Measurements from ENCODE around the gene KIAA1671.

The KIAA1671 gene

DNA sequence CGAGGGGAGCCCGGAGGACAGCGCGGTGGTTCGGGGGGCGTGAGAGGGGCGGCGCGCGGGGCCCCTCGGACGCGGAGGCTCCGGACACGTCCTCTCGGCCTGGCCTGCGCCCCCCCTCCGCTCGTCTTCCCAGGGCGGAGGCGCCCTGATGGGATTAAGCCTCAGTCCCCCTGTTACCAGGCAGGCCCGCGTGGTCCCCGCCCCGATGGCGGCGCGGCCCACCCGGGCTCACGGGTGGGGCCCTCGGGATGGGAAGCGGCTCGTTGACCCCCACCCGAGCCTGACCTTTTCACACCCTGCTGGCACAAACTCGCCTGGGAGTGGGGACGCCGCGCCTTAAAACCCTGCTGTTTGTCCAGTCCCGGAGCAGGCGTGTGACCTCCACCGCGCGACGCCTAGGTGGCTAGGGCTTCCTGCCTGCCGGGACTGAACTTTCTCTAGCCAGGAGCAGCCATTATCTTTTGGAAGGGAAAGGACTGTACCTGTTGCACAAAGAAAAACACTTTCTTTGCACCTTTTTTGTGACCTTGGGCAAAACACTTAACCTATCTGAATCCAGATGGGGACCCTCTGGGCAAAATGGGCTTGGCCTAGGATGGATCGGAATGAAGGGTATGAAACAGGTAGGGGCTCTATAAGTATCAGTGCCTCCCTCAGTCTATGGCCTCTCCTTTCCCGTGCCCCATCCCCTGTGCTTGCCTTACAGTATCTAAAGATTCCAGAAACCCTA is 1.0 kb downstream of the KIAA1671 start:
- peak in 1 of 2 experiments; percentile 24 for DNase-seq

- DNase-seq = no peak
Measured at GRCh38 chr22:24954114-24954463, 1.6 kb downstream of the KIAA1671 start.

DNA sequence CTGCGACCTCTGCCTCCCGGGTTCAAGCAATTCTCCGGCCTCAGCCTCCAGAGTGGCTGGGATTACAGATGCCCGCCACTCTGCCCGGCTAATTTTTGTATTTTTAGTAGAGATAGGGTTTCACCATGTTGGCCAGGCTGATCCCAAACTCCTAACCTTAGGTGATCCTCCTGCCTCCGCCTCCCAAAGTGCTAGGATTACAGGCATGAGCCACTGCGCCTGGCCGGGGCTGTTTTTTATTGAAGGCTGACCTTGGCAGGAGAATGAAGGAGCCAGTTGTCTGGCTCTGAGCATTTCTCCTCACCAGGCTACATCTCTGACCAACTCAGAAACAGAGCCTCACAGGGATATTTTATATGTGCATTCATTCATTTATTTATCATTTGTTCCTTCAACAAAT is 2.3 kb downstream of the KIAA1671 start:
- DNase-seq = no peak

DNA sequence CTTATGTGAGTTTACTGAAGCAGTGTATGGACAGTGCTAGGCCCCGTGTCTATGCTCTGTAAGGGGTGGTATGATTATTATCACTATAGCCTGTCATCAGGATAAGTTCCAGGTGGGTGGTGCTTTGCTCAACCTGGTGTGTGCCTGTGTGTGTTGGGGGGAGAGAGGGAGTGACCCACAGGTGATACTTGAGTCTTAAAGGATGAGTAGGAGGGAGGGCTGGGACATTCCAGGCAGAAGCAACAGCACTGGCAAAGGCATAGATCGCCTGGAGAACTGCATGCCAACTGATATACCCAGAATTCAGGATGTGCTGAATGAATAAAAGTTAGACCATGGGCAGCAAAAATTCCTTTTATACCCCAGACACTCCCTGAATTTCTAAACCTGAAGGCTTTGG is 4.5 kb downstream of the KIAA1671 start:
- DNase-seq = no peak

GRCh38 chr22:24961217-24961844 is 8.8 kb downstream of the KIAA1671 start:
- DNase-seq = no peak

GRCh38 chr22:24962094-24962493 is 9.6 kb downstream of the KIAA1671 start:
- DNase-seq = no peak

- DNase-seq = no peak
Measured at GRCh38 chr22:24962835-24963234, 10.3 kb downstream of the KIAA1671 start.

GRCh38 chr22:24964441-24964840 is 11.9 kb downstream of the KIAA1671 start:
- no peak for DNase-seq

DNA sequence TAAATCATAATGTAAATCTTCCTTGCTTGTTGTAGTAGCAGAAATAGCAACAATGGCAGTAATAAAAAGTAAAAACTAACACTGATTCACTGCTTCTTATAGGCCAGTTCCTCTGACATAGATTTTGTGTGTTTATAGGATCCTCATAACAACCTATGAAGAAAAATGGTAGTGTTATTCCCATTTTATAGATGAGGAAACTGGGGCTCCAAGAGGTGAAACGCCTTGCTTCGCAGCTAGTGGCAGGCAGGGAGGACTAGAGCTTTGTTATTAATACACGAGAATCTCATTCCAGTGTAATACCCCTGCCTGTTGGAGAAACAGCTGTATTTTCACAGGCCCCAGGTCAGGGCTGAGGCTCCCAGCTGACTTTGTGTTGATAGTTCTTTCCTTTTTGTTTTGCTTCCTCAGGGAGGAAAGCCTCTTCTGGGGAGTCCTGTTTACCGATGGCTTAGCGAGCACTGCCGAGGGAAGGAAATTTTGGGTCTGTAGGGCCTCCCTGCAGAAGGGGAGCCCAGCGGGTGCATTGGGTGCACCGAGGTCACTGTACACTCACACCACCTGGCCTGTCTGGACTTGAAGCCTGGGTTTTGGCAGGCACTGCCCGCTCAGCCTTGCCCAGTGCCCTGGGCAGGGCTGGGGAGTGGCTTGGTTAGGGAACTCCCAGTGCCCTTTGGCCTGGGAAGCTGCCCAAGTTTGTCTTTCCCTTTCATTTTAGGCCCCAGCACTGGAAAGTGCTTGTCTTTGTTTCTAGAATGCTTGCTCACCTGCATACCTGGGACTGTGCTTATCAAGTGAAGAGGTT is 13.5 kb downstream of the KIAA1671 start:
- DNase-seq = no peak

DNA sequence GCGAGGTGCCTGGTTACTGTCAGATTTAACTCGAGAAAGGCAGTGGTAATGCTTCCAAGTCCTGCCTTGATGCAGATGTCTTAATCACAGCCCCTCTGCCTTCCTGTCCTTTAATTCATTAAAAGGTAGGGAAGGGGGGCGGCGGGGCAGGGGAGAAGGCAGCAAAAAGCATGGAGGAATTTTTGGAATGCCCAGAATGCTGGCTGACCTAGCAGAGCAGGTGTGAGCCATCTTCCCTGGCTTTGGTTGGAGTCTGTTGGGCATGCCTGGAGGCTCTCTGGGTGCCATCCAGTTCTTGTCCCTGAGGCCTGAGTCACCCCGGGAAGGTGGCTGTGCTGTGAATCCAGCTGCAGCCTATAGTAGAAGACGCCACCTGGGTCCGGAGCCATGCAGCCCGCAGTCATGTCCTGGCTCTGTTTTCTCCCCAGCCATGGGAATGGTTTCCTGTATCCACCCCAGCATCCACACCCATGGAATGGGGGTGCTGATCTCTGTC is 15.6 kb downstream of the KIAA1671 start:
- no peak for DNase-seq

DNA sequence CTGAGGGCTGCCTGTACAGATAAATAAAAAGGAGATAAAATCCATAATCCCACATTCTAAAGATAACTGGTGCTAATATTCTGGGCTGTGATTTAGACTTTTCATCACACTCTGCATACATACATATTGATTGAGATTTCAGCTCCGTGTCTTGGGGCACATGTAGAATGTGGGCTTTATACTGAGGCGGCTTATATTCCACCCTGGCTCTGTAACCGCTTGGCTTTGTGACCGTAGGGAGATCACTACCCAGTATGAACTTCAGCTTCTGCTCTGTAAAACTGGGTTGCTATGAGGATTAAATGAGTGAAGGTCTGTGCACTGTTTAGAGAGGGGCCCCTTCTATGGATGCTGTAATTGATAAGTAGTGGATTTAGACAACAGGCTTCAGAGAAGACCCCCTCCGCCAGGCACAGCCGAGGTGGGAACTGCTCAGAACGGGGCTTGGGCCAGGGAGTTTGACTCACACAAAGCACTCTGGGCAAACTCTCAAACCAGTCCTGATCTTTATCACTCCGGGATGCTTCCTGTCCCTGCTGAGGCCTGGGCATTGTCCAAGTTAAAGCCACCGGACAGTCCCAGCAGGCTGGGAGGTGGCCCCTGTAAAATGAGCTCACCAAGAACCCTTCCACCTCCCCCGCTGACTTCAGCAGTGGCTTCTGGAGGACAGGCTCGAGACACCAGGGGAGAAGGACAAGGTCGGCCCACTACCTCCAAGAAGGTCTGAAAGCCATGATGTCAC is 17.2 kb downstream of the KIAA1671 start:
- no peak for DNase-seq

- DNase-seq = no peak
Measured at GRCh38 chr22:24972369-24972768, 19.9 kb downstream of the KIAA1671 start.

DNA sequence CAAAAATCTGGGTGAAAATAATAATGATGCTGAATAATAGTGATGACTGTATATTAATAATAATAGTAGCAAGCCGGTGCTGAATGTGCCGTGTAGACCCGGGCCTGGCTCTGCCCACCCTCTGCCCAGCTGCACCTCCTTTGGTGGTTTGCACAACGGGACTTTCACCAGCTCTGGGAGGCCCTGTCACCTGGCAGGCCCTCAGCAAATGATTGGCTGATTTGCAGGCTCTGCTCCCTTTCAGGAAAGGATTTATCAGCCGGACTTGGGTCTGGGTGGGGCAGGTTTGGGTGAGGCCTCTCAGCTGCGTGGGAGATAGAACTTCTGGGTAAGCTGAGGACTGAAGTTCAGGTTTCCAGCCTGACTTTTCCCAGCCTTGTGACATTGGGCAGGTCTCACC is 21.4 kb downstream of the KIAA1671 start:
- DNase-seq = no peak

GRCh38 chr22:24975125-24975640 is 22.7 kb downstream of the KIAA1671 start:
- DNase-seq = no peak

- DNase-seq = no peak
Measured at GRCh38 chr22:24975813-24976341, 23.4 kb downstream of the KIAA1671 start.

DNA sequence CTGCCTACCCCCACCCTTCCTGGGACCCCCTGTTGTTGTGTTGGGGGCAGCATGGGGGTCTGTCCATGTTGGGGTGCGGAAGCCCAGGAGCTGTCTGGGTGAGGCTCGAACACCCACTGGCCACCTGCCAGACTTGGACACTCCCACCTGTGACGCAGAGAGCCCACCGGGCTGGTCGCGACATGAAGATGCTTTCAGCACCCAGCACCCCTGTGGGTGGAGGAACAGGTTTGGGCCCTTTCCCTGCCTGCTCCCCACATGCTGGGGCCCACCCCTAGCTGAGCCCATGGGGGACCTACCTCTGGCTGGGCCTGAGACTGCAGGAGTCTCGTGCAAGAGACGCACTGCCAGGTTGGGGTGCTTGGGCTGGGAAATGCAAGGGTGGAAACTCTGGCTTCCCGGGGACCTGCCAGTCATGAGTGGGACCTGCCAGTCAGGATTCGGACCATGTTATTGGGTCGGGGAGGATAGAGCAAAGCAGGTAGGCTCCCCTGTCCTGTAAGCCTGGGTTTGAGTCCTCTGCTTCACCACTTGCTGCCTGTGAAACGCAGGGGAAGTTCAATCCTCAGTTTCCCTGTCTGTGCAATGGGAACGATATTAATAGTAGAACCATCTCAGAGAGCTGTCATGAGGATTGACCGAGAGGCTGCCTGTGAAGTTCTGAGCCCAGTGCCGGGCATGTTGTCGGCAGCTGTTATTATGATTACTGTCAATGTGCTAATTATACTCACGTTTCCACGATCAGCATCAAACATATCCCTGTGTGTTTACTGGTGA is 24.1 kb downstream of the KIAA1671 start:
- DNase-seq = no peak

GRCh38 chr22:24977370-24978221 is 25.1 kb downstream of the KIAA1671 start:
- DNase-seq = no peak

GRCh38 chr22:24978308-24978707 is 25.8 kb downstream of the KIAA1671 start:
- DNase-seq = no peak

GRCh38 chr22:24981066-24981465 is 28.6 kb downstream of the KIAA1671 start:
- DNase-seq = no peak

GRCh38 chr22:24981656-24982055 is 29.1 kb downstream of the KIAA1671 start:
- DNase-seq = no peak

Measured in SHP77 (cell line).